Stimulated activated CD8-positive, alpha-beta memory T cell treated with anti-CD3 and anti-CD28 coated beads, Interleukin-2, amount 100 ng/mL, for 1 hour (primary cell): ENCODE results near the gene RCOR1.

Source experiments
- DNase-seq, 2 donors: peaks; one replicate each; pipeline ENCODE4 v3.0.0-alpha.2; 2020; ENCODE audit warnings: low read depth in 2 of 2

RCOR1 gene

GRCh38 chr14:102678394-102678793 lies 85.9 kb downstream of the RCOR1 start:
- no peak for DNase-seq

GRCh38 chr14:102683399-102684297 lies 91.2 kb downstream of the RCOR1 start:
- no peak for DNase-seq

- DNase-seq, result no peak
These were observed 91.8 kb downstream of the RCOR1 start for GRCh38 chr14:102684298-102684663.

GRCh38 chr14:102686196-102686801 lies 93.8 kb downstream of the RCOR1 start:
- DNase-seq, result no peak

GRCh38 chr14:102688290-102688689 lies 95.8 kb downstream of the RCOR1 start:
- no peak for DNase-seq

GRCh38 chr14:102690509-102691286 lies 98.2 kb downstream of the RCOR1 start:
- no peak for DNase-seq

- no peak for DNase-seq
These were observed 99.3 kb downstream of the RCOR1 start for GRCh38 chr14:102691763-102692162.

- DNase-seq, result no peak
These were observed 99.9 kb downstream of the RCOR1 start for GRCh38 chr14:102692334-102692733.

GRCh38 chr14:102693006-102693755 lies 100.7 kb downstream of the RCOR1 start:
- DNase-seq, result no peak

GRCh38 chr14:102694530-102695166 lies 102.2 kb downstream of the RCOR1 start:
- DNase-seq, result peak; percentile 20 to 21

GRCh38 chr14:102695167-102695555 lies 102.7 kb downstream of the RCOR1 start:
- no peak for DNase-seq

- DNase-seq, result no peak
These were observed 103.9 kb downstream of the RCOR1 start for GRCh38 chr14:102696332-102696731.

- no peak for DNase-seq
These were observed 104.5 kb downstream of the RCOR1 start for GRCh38 chr14:102696856-102697495.

- DNase-seq, result no peak
These were observed 105.1 kb downstream of the RCOR1 start for GRCh38 chr14:102697501-102697900.

GRCh38 chr14:102699416-102700110 lies 107.1 kb downstream of the RCOR1 start:
- DNase-seq, result no peak

- no peak for DNase-seq
These were observed 116.0 kb downstream of the RCOR1 start for GRCh38 chr14:102708494-102708893.

- no peak for DNase-seq
These were observed 118.8 kb downstream of the RCOR1 start for GRCh38 chr14:102711207-102711606.

GRCh38 chr14:102711946-102712345 lies 119.5 kb downstream of the RCOR1 start:
- DNase-seq, result no peak

- DNase-seq, result no peak
These were observed 124.8 kb downstream of the RCOR1 start for GRCh38 chr14:102717276-102717675.

GRCh38 chr14:102722646-102723045 lies 130.2 kb downstream of the RCOR1 start:
- no peak for DNase-seq
